Right lung (tissue), 5 donors: ENCODE results near the gene MAML1. TPM values are rescaled to one million over a fixed set of nuclear protein-coding genes. Genes with fewer than 3 reads are reported as not detected.

Experiments
- DNase-seq, 2 donors: peaks; one replicate each; pipeline ENCODE4 v3.0.0-alpha.2; 2013
- polyA plus RNA-seq, 5 donors: library from polyadenylated mRNA; unstranded; fragments of 120-200 nt; gene quantifications; one replicate each; pipeline versions ENCODE4 v1.2.1 to v1.2.3, GENCODE V29; 2013; ENCODE audit warnings: inconsistent platforms in 1 of 5, low replicate concordance in 1 of 5; ENCODE audit not compliant: insufficient read length in 5 of 5, insufficient read depth in 1 of 5

The MAML1 gene
- polyA plus RNA-seq, 5 donors = 39.2 to 46.4 (median 43.1) TPM

GRCh38 chr5:179792612-179793467 is 60.2 kb downstream of the MAML1 start:
- DNase-seq = no peak

GRCh38 chr5:179793468-179794139 is 61.0 kb downstream of the MAML1 start, which contains the start of gene LTC4S:
LTC4S (plus strand) TSS chr5:179793986; CDS start chr5:179794081, 95 bp downstream.
- no peak for DNase-seq

- DNase-seq = no peak
Observed at GRCh38 chr5:179794171-179794570, 61.5 kb downstream of the MAML1 start.

- no peak for DNase-seq
Observed at GRCh38 chr5:179794575-179794974, 62.0 kb downstream of the MAML1 start.

- DNase-seq = no peak
Observed at GRCh38 chr5:179795049-179795862, 62.6 kb downstream of the MAML1 start.

GRCh38 chr5:179795863-179796833 is 63.5 kb downstream of the MAML1 start:
- DNase-seq = peak; percentile 79 to 81

- no peak for DNase-seq
Observed at GRCh38 chr5:179796877-179797608, 64.4 kb downstream of the MAML1 start.

GRCh38 chr5:179797741-179798140 is 65.1 kb downstream of the MAML1 start:
- DNase-seq = no peak

- DNase-seq = no peak
Observed at GRCh38 chr5:179798144-179798770, 65.6 kb downstream of the MAML1 start.

- DNase-seq = no peak
Observed at GRCh38 chr5:179798771-179799643, 66.4 kb downstream of the MAML1 start.

- DNase-seq = no peak
Observed at GRCh38 chr5:179799644-179799973, 67.0 kb downstream of the MAML1 start.

- DNase-seq = no peak
Observed at GRCh38 chr5:179800071-179800695, 67.6 kb downstream of the MAML1 start.

GRCh38 chr5:179800696-179801201 is 68.1 kb downstream of the MAML1 start:
- no peak for DNase-seq

- no peak for DNase-seq
Observed at GRCh38 chr5:179801304-179802206, 68.9 kb downstream of the MAML1 start.

- no peak for DNase-seq
Observed at GRCh38 chr5:179802207-179802883, 69.7 kb downstream of the MAML1 start.

GRCh38 chr5:179802950-179803562 is 70.4 kb downstream of the MAML1 start:
- DNase-seq = no peak
